Measurements from ENCODE around the gene PRR33.
"Not testable (repeated sequence)": the region's sequence is repeated elsewhere in the genome, so short reads cannot be mapped to it uniquely, and the experiment has no call there.

PRR33 gene

GRCh38 chr11:1888811-1889210 is 2.9 kb downstream of the PRR33 start:
- DNase-seq = no peak

- no peak for DNase-seq
These were observed 3.3 kb downstream of the PRR33 start for GRCh38 chr11:1888347-1888753.

- DNase-seq = no peak
These were observed 4.0 kb downstream of the PRR33 start for GRCh38 chr11:1887451-1888346.

GRCh38 chr11:1886551-1886950 is 5.1 kb downstream of the PRR33 start:
- not testable (repeated sequence) for DNase-seq

- DNase-seq = no peak
These were observed 7.4 kb downstream of the PRR33 start for GRCh38 chr11:1884303-1884700.

GRCh38 chr11:1883346-1884302 is 8.1 kb downstream of the PRR33 start:
- DNase-seq = no peak

GRCh38 chr11:1882265-1883238 is 9.1 kb downstream of the PRR33 start:
- peak; percentile 43 for DNase-seq

- no peak for DNase-seq
These were observed 10.0 kb downstream of the PRR33 start for GRCh38 chr11:1881442-1882264.

- no peak for DNase-seq
These were observed 10.8 kb downstream of the PRR33 start for GRCh38 chr11:1880746-1881441.

- no peak for DNase-seq
These were observed 11.6 kb downstream of the PRR33 start for GRCh38 chr11:1879941-1880720.

- no peak for DNase-seq
These were observed 12.3 kb downstream of the PRR33 start for GRCh38 chr11:1879342-1879940.

GRCh38 chr11:1878137-1879031 is 13.3 kb downstream of the PRR33 start:
- no peak for DNase-seq

- no peak for DNase-seq
These were observed 14.2 kb downstream of the PRR33 start for GRCh38 chr11:1877211-1878136.

GRCh38 chr11:1876361-1877063 is 15.2 kb downstream of the PRR33 start:
- DNase-seq = no peak

- DNase-seq = not testable (repeated sequence)
These were observed 15.8 kb downstream of the PRR33 start for GRCh38 chr11:1875851-1876301.

GRCh38 chr11:1875093-1875850 is 16.4 kb downstream of the PRR33 start:
- DNase-seq = no peak

Data from activated gamma-delta T cell (primary cell).